Pancreas (tissue), 10 donors: ENCODE results near the gene PCSK7. TPM values are rescaled to one million over a fixed set of nuclear protein-coding genes. Genes with fewer than 3 reads are reported as not detected.

Experiments used
- ATAC-seq, 4 donors: fragments of 200-7000 bp; cut with Tn5 transposase; one replicate each; pipeline versions ENCODE4 v1.8.0 to v1.9.1; 2020; ENCODE audit warnings: mild to moderate bottlenecking in 4 of 4, moderate library complexity in 4 of 4
- DNase-seq, 6 donors: peaks; one replicate each; pipeline ENCODE4 v3.0.0-alpha.2; 2020
- FAIRE-seq: peaks from 2 replicates; lab custom pipeline; 2012; peaks lifted over from hg19 to GRCh38; lab: Jason Lieb, UNC
- H3K27ac ChIP-seq, 4 donors: fragments of 200-600 bp; sonication (generic); 1 replicate in 3 of 4; 2 replicates in 1 of 4; pipeline versions ENCODE4 v1.5.0 to v1.8.0; 2020
- H3K27me3 ChIP-seq, 4 donors: fragments of 200-600 bp; one replicate each; pipeline ENCODE4 v1.8.0; 2021
- H3K36me3 ChIP-seq, 3 donors: fragments of 200-600 bp; sonication (generic) in 1 of 3; one replicate each; pipeline versions ENCODE4 v1.5.0 to v1.8.0; 2020 to 2021
- H3K4me1 ChIP-seq, 3 donors: fragments of 200-600 bp; one replicate each; pipeline ENCODE4 v1.8.0; 2021
- H3K4me3 ChIP-seq, 4 donors: fragments of 200-600 bp; sonication (generic) in 2 of 4; one replicate each; pipeline versions ENCODE4 v1.5.0 to v1.8.0; 2020 to 2021
- H3K9me3 ChIP-seq, 4 donors: fragments of 200-600 bp; one replicate each; pipeline ENCODE4 v1.8.0; 2021
- CTCF ChIP-seq, 4 donors: fragments of 200-600 bp; sonication (generic) in 3 of 4; IDR thresholded peaks; one replicate each; pipeline versions ENCODE4 v1.5.0 to v1.8.0; 2021; ENCODE audit warnings: antibody characterized with exemption in 4 of 4
- WGBS, 2 donors: extraction: QIAGEN DNeasy Blood & Tissue Kit; methylation state at CpG; one replicate each; pipeline ENCODE4 v1.1.7; 2013; 5-methylcytosine and 5-hydroxymethylcytosine counted together
- intact Hi-C, 3 donors: fragments of 100-400 bp; cut with DNase I; formaldehyde crosslinking; loops; one replicate each; pipeline versions ENCODE4 v1.11.1 to v1.14.2; 2022
- polyA plus RNA-seq, 2 donors: library from polyadenylated mRNA; stranded (reverse); fragments of 200-250 nt; gene quantifications; one replicate each; pipeline ENCODE4 v1.2.3, GENCODE V29; 2013
- total RNA-seq, 6 donors: library from RNA; stranded (reverse); fragmentation: NEBNext Ultra II Directional in 4 of 6; extraction: Animal tissue kit (Norgen Biotek cat#: 25700) in 4 of 6; gene quantifications; one replicate each; pipeline versions ENCODE4 v1.2.1 to v1.2.4, GENCODE V29; 2021 to 2023
- donor health status: healthy with polysubstance abuse.
- donor health status: DM: no; HTN: no; CAD: no; lungs with moderate emphysema.
- donor health status: DM: no; HTN: no; CAD: no.
- donor health status: control.
- donor health status: control.
- donor health status: Bipolar disorder and iron deficiency.
- donor health status: DM: yes; HTN: yes; CAD: no.
- donor health status: DM: no; HTN: no; CAD: no.
- donor health status: DM: no; HTN: no; CAD: no.
- donor health status: DM: yes; HTN: yes; CAD: no.

Gene PCSK7
- total and polyA plus RNA-seq, 8 donors: 20.3 to 44.2 (median 28.6) TPM

- 49 to 70% methylated on average over 5 of the region's 5 CpGs for WGBS, 2 donors
- Histone ChIP-seq H3K27ac (peak overlapping the region in 1 of 4 donors; percentile 9), H3K36me3 (peaks cover 0 to 43% (median 19%) of the 10 kb centered on the region in 3 donors), H3K4me1 (peaks cover 4 to 15% (median 15%) of the 10 kb centered on the region in 3 donors), H3K9me3 (no peaks in the 10 kb centered on the region), H3K4me3 (no peak overlapping the region), H3K27me3 (no peaks in the 10 kb centered on the region)
- DNase-seq (no peak), FAIRE-seq (no peak), ATAC-seq (peak in 1 of 4 donors; percentile 7)
- intact Hi-C loops: no loop called here
- TF ChIP-seq CTCF (IDR thresholded peaks at IDR 0.05): no peak
Measured at GRCh38 chr11:117194267-117194666, 37.6 kb downstream of the PCSK7 start.

GRCh38 chr11:117193130-117194020 lies 38.5 kb downstream of the PCSK7 start:
- TF ChIP-seq CTCF (IDR thresholded peaks at IDR 0.05): no peak
- H3K36me3 ChIP-seq: peaks cover 0 to 51% (median 28%) of the 10 kb centered on the region in 3 donors
- H3K27me3 ChIP-seq: no peaks in the 10 kb centered on the region
- DNase-seq: no peak
- peaks cover 4 to 15% (median 15%) of the 10 kb centered on the region in 3 donors for H3K4me1 ChIP-seq
- FAIRE-seq: no peak
- WGBS, 2 donors: 92% methylated on average over 15 of the region's 15 CpGs
- intact Hi-C loops: no loop called here
- H3K4me3 ChIP-seq: no peak overlapping the region
- H3K9me3 ChIP-seq: no peaks in the 10 kb centered on the region
- H3K27ac ChIP-seq: no peak overlapping the region
- no peak for ATAC-seq

GRCh38 chr11:117192401-117192875 lies 39.4 kb downstream of the PCSK7 start:
- Histone ChIP-seq H3K36me3 (peaks cover 0 to 61% (median 32%) of the 10 kb centered on the region in 3 donors), H3K9me3 (no peaks in the 10 kb centered on the region), H3K4me1 (peaks cover 4 to 17% (median 15%) of the 10 kb centered on the region in 3 donors), H3K4me3 (no peak overlapping the region), H3K27ac (no peak overlapping the region), H3K27me3 (no peaks in the 10 kb centered on the region)
- intact Hi-C loops: no loop called here
- ATAC-seq: no peak
- WGBS, 2 donors: 94 to 97% methylated on average over 14 to 17 of the region's 17 CpGs
- no peak for DNase-seq
- TF ChIP-seq CTCF (IDR thresholded peaks at IDR 0.05): no peak
- no peak for FAIRE-seq

GRCh38 chr11:117191680-117192400 lies 40.0 kb downstream of the PCSK7 start:
- Histone ChIP-seq H3K36me3 (peaks cover 0 to 62% (median 32%) of the 10 kb centered on the region in 3 donors), H3K9me3 (no peaks in the 10 kb centered on the region), H3K4me3 (no peak overlapping the region), H3K4me1 (peaks cover 0 to 17% (median 15%) of the 10 kb centered on the region in 3 donors), H3K27me3 (no peaks in the 10 kb centered on the region), H3K27ac (no peak overlapping the region)
- FAIRE-seq (no peak), DNase-seq (no peak), ATAC-seq (no peak)
- intact Hi-C loops: no loop called here
- no peak for TF ChIP-seq CTCF (IDR thresholded peaks at IDR 0.05)
- WGBS, 2 donors: 89 to 94% methylated on average over 26 of the region's 26 CpGs
